AG08395 (cell line): ENCODE measurements around the gene KDM6B.
A peak's percentile ranks its signal among the peaks of the same experiment; 100 is the strongest.
"Not testable (repeated sequence)": the region's sequence is repeated elsewhere in the genome, so short reads cannot be mapped to it uniquely, and the experiment has no call there.

ENCODE experiments used
- DNase-seq: peaks from one replicate; pipeline ENCODE4 v3.0.0; 2012; ENCODE audit warnings: mixed read lengths, low spot score

Gene KDM6B, protein sequence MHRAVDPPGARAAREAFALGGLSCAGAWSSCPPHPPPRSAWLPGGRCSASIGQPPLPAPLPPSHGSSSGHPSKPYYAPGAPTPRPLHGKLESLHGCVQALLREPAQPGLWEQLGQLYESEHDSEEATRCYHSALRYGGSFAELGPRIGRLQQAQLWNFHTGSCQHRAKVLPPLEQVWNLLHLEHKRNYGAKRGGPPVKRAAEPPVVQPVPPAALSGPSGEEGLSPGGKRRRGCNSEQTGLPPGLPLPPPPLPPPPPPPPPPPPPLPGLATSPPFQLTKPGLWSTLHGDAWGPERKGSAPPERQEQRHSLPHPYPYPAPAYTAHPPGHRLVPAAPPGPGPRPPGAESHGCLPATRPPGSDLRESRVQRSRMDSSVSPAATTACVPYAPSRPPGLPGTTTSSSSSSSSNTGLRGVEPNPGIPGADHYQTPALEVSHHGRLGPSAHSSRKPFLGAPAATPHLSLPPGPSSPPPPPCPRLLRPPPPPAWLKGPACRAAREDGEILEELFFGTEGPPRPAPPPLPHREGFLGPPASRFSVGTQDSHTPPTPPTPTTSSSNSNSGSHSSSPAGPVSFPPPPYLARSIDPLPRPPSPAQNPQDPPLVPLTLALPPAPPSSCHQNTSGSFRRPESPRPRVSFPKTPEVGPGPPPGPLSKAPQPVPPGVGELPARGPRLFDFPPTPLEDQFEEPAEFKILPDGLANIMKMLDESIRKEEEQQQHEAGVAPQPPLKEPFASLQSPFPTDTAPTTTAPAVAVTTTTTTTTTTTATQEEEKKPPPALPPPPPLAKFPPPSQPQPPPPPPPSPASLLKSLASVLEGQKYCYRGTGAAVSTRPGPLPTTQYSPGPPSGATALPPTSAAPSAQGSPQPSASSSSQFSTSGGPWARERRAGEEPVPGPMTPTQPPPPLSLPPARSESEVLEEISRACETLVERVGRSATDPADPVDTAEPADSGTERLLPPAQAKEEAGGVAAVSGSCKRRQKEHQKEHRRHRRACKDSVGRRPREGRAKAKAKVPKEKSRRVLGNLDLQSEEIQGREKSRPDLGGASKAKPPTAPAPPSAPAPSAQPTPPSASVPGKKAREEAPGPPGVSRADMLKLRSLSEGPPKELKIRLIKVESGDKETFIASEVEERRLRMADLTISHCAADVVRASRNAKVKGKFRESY (N-terminal part only)

DNA sequence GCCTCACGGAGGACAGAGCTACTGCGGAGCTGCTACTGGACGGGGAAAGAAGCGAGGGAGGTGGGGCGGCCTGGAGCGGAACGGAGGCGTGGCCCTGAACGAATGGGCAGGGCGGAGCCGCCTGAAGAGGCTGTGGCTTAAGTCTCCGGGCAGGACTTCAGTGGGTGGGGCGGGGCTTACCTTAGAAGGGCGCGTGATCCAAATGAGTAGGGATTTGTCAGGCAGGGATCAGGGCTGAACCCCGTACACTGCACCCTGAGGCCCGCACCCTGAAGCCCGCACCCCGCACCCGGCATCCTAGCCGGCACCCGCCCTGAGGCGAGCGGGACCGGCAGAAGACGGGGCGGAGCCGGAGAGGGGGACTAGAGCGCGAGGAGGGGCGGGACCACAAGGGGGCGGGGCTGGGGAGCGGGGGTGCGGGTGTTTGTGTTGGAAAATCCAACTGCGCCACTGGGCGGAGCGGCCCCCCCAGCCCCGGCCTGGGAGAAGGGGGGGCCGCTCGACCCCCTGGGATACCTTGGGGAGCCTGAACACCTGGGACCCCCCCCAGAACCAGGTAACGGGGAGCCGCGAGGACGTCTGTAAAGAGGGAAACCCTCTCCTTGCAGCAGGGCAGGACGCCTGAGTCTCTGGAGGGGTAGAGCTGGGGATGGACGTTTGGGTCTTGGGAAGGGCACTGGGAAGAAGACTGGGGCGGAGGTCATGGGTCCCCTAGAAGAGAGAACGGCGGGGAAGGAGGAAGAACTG, at the start of gene KDM6B:
TSS of gene KDM6B (plus strand) at position 423 of the 747 bp plus-strand sequence. CDS start 11,338 bp downstream, outside the sequence.
- DNase-seq: peak; percentile 93

DNA sequence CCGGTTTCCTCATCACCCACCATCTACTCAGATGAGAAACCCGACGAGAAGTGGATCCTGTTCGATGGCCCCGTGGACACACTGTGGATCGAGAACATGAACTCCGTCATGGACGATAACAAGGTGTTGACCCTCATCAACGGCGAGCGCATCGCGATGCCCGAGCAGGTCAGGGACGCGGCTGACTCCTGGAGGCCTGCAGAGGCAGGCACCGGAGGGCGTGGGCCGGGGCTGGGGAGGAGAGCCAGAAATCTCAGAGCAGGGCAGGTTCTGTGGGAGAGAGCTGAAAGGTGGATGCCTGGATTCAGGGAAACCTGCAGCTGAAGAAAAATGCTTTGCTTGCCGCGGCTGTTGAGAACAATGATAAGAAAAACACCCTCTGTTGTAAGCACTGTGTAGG, 47.2 kb upstream of the KDM6B start:
- no peak for DNase-seq

DNA sequence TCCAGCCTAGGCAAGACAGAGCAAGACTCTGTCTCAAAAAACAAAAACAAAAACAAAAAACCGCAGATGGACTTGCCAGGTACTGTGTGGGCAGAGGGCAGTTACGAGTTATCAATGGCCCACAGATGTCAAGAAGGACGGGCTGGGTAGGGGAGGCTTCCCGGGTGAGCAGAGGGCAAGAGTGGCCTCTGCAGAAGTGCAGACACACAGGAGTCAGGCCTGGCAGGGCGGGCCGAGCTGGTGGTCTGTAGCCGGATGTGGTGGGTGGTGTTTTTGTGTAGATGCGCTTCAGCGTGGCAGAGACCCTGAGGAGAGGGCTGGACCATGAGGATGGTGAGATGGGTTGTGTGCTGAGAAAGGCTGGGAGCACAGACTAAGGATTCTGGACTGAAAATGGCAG, 44.9 kb upstream of the KDM6B start:
- DNase-seq: no peak

DNA sequence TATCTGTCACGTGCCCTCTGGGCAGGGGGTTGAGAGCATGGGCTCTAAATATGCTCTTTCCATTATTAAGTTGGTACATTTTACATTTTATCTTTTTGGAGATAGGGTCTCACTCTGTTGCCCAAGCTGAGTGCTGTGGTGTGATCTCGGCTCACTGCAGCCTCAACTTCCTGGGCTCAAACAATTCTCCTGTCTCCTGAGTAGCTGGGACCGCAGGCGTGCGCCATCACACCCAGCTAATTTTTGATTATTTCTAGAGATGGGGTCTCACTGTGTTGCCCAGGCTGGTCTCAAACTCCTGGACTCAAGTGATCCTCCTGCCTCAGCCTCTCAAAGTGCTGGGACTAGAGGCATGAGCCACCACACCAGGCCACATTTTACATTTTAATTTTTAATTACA, 43.9 kb upstream of the KDM6B start:
- no peak for DNase-seq

DNA sequence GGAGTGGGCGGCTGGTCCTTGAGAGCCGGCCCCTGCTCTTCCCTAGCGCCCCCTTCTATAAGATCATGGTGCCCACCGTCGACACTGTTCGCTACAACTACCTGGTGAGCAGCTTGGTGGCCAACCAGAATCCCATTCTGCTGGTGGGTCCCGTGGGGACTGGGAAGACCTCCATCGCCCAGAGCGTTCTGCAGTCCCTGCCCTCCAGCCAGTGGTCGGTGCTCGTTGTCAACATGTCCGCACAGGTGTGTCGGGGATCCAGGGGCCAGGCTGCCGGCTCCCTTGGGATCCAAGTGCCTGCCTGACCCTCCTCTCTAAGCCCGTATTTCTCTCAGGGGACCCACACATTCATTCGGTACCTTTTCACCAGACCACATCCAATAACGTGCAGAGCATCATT, 41.4 kb upstream of the KDM6B start:
- DNase-seq: no peak

DNA sequence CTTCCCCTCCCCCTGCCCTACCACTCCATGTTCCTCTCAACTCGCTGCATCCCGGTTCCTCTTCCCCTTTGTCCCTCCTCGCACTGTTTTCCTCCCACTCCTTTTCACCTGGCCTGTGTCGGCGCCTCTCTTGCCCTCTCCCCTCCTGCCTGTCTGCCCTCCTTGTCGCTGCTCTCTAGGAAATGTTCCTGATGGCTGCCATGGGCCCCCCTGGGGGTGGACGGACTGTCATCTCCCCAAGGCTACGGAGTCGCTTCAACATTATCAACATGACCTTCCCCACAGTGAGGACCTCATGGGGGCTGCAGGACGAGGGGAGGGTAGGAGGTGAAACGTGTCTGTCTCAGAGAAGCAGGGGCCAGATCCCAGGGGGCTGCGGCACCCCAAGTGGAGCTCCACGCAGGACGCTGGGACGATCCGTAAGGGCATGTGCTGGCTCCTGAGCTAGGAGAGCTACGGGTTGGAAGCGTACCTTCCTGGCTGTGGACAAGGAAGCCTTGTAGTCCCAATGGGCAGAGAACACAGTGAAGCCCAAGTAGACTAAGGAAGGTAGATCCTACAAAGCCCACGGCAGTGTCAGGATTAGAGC, 39.8 kb upstream of the KDM6B start:
- no peak for DNase-seq

DNA sequence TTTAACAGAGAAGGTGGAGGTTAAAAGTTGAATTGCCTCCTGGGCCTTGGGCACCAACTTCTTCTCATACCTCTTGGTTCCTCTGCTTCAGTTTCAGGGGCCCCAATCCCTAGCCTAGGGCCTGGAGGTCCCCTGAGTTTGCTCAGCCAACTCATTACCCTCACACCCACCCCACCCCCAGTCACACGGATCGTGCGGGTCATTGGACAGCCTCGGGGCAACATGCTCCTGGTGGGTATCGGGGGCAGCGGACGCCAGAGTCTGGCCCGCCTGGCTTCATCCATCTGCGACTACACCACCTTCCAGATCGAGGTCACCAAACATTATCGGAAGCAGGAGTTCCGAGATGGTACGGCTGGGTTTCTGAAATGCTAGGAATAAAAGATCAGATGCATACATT, 36.0 kb upstream of the KDM6B start:
- no peak for DNase-seq

DNA sequence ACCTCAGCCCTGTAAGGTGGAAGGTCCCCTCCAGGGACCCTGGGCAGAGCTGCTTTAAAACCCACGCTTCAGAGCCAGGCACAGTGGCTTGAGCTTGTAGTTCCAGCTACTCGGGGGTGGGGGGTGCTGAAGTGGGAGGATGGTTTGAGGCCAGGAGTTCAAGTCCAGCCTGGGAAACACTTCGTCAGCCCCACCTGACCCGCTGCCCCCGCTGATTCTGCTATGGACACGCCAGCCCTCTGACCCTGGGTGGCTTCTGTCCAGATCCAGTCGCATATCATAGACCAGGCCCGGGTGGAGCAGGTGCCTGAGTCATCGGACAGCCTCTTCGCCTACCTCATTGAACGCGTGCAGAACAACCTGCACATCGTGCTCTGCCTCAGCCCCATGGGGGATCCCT, 35.2 kb upstream of the KDM6B start:
- DNase-seq: no peak

DNA sequence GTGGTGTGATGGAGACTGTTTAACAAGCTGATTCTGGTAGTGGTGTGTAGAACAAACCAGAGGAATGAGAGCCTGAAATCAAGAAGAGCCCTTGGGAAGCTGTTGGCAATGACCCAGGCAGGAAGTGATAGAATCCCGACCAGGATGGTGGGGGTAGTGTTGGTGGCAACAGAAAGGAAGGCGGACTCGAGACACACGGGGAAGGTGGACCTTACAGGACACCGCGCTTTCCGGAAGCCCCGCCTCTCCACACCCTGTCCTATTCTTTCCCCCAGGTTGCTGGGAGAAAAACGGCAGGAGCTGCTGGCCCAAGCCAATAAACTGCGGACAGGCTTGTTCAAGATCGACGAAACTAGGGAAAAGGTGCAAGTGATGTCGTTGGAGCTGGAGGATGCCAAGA, 30.0 kb upstream of the KDM6B start:
- DNase-seq: no peak

DNA sequence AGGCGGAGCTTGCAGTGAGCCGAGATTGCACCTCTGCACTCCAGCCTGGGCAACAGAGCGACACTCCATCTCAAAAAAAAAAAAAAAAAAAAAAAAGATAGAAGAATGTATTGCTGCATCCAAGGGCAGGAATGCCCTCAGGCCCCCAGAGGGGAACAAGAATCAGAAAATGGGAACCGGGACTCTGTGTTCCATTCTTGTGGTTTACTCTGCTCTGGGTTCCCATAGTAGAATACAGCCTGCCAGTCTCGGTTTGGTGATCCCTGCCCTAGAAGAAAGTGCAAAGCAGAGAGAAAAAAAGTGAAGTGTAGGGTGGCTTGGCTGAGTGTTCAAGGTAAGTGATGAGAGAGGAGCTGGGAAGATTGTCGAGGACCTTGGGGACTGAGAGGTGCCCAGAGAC, 27.4 kb upstream of the KDM6B start:
- DNase-seq: no peak

DNA sequence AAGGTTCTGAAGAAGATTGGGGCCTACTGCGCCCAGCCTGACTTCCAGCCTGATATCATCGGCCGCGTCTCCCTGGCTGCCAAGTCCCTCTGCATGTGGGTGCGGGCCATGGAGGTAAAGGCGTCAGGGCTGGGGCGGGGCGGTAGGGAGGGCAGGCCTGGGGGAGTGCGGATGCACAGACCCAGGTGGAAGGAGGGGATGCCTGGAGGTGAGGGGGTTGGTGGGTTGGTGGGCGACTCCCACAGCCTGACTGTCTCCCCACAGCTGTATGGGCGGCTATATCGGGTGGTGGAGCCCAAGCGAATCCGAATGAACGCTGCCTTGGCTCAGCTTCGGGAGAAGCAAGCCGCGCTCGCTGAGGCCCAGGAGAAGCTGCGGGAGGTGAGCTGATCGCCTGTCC, 26.8 kb upstream of the KDM6B start:
- DNase-seq: no peak

DNA sequence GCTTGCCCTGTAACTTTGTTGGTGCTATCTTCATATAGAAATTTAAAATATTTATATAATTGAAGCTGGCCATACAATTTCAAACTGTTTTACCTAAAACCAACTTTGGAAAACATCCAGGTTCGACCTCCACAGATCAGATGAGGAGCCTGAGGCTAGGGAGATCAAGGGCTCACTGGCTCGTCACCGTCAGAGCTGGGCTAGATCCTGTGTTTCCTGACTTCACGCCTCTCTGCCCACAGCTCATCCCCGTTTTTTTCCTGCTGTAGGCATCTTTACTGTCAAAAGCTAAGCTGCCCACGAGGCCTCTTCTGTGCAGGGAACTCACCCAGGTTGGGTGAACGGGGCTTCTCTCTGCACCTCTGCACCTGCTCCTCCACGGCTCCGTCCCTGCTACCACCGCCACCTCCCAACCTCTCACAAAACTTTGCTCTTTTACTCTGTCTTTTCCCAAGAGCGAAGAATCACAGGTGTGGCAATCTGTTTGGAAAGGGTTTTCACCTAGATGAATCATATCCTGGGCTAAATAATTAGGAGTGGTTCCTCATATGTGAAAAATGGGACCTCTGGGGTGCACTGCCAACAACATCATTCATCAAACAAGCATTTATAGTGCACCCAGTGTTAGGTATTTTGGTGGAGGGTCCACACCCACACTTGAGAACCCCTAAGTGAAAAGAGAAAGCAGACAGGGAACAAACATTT, 24.8 kb upstream of the KDM6B start:
- DNase-seq: no peak

DNA sequence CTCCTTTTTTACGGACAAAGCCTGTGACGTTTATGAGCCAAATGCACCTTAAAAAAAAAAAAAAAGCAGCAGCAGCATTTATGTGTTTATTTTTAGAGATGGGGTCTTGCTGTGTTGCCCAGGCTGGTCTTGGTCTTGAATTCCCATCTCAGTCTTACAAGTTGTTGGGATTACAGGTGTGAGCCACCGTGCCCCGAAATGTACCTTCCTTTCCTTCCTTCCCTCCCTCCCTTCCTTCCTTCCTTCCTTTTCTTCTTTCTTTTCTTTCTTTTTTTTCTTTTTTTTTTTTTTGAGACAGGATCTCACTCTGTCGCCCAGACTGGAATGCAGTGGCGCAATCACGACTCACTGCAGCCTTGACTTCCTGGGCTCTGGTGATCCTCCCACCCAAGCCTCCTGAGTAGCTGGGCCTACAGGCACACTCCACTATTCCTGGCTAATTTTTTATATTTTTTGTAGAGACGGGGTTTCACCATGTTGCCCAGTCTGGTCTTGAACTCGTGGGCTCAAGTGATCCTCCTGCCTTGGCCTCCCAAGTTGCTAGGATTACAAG, 24.1 kb upstream of the KDM6B start:
- DNase-seq: not testable (repeated sequence)

DNA sequence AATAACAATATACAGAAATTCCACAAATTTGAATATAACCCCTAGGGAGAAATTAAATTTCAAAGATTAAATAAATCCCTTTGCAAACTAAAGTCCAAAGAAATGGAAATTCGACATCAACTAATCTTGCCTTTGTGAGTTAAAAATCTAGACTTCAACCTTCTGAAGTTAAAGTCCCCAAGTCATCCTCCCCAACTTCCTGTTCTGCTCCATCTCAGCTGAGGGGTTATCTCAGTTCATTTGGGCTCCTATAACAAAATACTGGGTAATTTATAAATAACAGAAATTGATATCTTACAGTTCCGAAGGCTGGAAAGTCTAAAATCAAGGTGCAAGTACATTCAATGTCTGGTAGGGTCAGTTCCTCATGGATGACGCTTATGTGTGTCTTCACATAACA, 22.8 kb upstream of the KDM6B start:
- no peak for DNase-seq

DNA sequence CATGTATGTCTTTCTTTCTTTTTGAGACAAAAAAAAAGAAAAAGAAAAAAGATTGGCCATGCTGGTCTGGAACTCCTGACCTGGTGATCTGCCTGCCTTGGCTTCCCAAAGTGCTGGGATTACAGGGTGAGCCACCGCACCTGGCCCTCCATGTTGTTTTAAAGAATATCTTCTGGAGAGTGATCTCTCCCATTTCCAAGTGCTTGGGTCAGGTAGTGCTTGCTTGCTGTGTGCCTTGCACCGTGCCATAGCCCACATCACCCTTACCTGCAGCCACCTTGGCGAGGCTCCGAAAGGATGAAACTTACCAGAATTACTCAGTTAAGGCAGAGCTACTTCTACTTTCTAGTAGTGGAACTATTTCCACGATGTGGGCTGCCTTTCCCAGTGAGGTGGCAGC, 19.0 kb upstream of the KDM6B start:
- no peak for DNase-seq

DNA sequence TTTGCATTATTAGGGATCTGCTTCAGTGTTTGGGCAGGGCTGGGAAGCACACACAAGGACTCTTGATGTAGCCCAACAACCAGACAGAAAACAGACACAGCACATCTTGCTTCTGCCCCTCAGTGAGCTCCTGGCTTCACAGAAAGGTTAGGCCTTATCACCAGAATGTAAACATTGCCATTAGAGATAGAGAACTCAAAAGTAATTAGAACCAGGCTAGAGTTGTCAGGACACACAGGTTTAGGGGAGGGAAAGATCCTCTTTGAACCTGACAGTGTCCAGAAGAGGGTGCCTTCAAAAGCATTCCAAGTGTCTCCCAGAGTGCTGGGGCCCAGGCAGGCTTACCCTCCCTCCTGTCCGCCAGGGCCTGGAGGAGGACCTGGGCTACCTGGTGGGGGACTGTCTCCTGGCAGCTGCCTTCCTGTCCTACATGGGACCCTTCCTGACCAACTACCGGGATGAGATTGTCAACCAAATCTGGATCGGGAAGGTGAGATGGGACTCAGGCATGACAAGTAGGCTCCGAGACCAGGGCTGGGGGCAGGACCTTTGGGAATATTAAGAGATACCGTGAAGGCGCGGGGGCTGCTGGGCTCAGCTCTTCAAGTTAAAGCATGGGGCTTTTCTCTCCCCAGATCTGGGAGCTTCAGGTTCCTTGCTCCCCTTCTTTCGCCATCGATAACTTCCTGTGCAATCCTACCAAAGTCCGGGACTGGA, 16.9 kb upstream of the KDM6B start:
- no peak for DNase-seq

DNA sequence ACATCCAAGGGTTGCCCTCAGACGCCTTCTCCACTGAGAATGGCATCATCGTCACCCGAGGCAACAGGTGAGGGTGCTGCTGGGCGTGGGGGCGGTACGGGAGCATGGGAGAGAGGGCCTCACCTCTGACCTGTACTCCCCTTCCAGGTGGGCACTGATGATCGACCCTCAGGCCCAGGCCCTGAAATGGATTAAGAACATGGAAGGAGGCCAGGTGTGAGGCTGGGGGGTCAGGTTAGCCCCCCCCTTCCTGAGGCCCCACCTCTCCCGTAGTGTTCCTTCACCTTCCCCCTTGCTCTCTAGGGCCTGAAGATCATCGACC, 16.4 kb upstream of the KDM6B start:
- no peak for DNase-seq

DNA sequence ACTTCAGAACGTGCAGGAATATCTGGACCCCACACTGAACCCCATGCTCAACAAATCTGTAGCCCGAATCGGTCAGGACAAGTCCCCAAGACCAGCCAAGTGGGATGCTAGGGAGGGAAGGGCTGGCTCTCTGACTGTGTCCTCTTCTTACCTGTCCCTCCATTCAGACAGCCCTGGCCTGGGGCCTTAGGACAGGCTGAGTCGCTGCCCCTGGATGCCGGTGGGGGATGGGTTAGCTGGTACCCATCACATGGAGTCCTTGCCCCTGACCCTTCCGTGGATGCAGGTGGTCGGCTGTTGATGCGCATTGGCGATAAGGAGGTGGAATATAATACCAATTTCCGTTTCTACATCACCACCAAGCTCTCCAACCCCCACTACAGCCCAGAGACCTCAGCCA, 16.0 kb upstream of the KDM6B start:
- no peak for DNase-seq

DNA sequence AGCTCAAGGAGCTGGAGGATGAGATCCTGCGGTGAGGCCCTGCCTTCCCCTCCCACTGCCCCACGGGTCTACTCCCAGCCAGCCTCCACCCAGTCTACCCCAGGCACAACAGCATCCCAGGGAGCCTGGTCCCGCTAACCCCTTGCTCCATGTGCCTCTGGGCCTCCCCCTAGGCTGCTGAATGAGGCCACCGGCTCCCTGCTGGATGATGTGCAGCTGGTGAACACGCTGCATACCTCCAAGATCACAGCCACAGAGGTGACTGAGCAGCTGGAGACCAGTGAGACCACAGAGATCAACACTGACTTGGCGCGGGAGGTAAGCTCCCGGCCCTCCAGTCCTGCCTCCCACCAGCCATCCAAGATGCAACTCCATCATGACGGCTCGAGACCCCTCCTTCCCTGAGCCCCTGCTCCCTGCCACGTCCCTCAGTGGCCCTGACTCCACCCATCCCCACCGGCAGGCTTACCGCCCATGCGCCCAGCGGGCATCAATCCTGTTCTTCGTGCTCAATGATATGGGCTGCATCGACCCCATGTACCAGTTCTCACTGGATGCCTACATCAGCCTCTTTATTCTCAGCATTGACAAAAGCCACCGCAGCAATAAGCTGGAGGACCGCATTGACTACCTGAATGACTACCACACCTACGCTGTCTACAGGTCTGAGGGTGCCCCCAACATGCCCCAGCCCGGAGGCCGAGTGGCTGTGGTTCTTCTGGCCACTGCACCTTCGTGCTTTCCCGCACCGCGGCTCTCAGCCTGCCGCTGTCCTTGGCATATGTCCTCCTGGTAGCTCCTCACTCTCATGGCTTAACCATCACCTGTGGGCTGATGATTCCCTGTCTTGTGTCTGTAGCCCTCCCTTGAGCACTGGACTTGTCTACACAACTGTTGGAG, 15.0 kb upstream of the KDM6B start:
- no peak for DNase-seq
